GM12878 (cell line): ENCODE measurements around the gene TNNT1. TPM values are rescaled to one million over a fixed set of nuclear protein-coding genes. Genes with fewer than 3 reads are reported as not detected.

Experiments used
- E2F4 ChIP-seq: IDR thresholded peaks from 2 replicates; pipeline ENCODE4 v1.6.1; 2012; ENCODE audit warnings: low read depth, low read length, improper control_type of control experiment
- ETV6 ChIP-seq, 2 experiments: fragments of 450-650 bp in 1 of 2; IDR thresholded peaks in 1 of 2; conservative IDR thresholded peaks in 1 of 2; 2 replicates each; pipeline ENCODE4 v1.6.1; 2014; ENCODE audit warnings: antibody characterized with exemption in 1 of 2, borderline replicate concordance in 1 of 2, low read depth in 1 of 2, mild to moderate bottlenecking in 1 of 2, moderate library complexity in 1 of 2
- FOXM1 ChIP-seq: IDR thresholded peaks from 2 replicates; pipeline ENCODE4 v1.6.1; 2012; ENCODE audit warnings: low read depth, mild to moderate bottlenecking, inconsistent platforms, low read length, moderate library complexity
- HDAC2 ChIP-seq: fragments of 200-600 bp; sonication (generic); IDR thresholded peaks from 2 replicates; pipeline ENCODE4 v1.6.1; 2017
- HSF1 ChIP-seq: fragments of 150-350 bp; IDR thresholded peaks from 2 replicates; pipeline ENCODE4 v1.6.1; 2014; ENCODE audit warnings: mild to moderate bottlenecking, low read depth, low read length
- IKZF1 ChIP-seq: fragments of 450-650 bp; conservative IDR thresholded peaks from 2 replicates; pipeline ENCODE4 v1.6.1; 2017; ENCODE audit warnings: antibody characterized with exemption, mild to moderate bottlenecking
- IRF4 ChIP-seq: IDR thresholded peaks from 2 replicates; pipeline ENCODE4 v1.6.1; 2011; ENCODE audit warnings: low read depth, low read length
- KDM1A ChIP-seq: fragments of 200-600 bp; sonication (generic); IDR thresholded peaks from 2 replicates; pipeline ENCODE4 v1.6.1; 2016; ENCODE audit warnings: borderline replicate concordance
- MLLT1 ChIP-seq: fragments of 450-650 bp; IDR thresholded peaks from 2 replicates; pipeline ENCODE4 v1.6.1; 2016; ENCODE audit warnings: mild to moderate bottlenecking
- MTA3 ChIP-seq: IDR thresholded peaks from 2 replicates; pipeline ENCODE4 v1.6.1; 2012; ENCODE audit warnings: low read length, inconsistent platforms, borderline replicate concordance
- NKRF ChIP-seq: fragments of 450-650 bp; conservative IDR thresholded peaks from 2 replicates; pipeline ENCODE4 v1.6.1; 2017; ENCODE audit warnings: mild to moderate bottlenecking, moderate library complexity
- PBX3 ChIP-seq: IDR thresholded peaks from 2 replicates; pipeline ENCODE4 v1.6.1; 2011; ENCODE audit warnings: mild to moderate bottlenecking, low read depth, low read length, moderate library complexity; ENCODE audit not compliant: insufficient replicate concordance
- RBBP5 ChIP-seq: fragments of 200-600 bp; sonication (generic); conservative IDR thresholded peaks from 2 replicates; pipeline ENCODE4 v1.6.1; 2016
- SIN3A ChIP-seq: IDR thresholded peaks from 2 replicates; pipeline ENCODE4 v1.6.1; 2012; ENCODE audit warnings: low read depth, low read length, improper control_type of control experiment
- SRF ChIP-seq, 2 experiments: IDR thresholded peaks; 2 replicates each; pipeline ENCODE4 v1.6.1; 2011; ENCODE audit warnings: low read depth in 2 of 2, low read length in 2 of 2, mild to moderate bottlenecking in 1 of 2, moderate library complexity in 1 of 2
- STAT1 ChIP-seq: fragments of 450-650 bp; conservative IDR thresholded peaks from 2 replicates; pipeline ENCODE4 v1.6.1; 2014; ENCODE audit warnings: antibody characterized with exemption, mild to moderate bottlenecking
- TCF7 ChIP-seq: IDR thresholded peaks from 2 replicates; pipeline ENCODE4 v1.6.1; 2014; ENCODE audit warnings: antibody characterized with exemption, borderline replicate concordance
- ZBTB4 ChIP-seq: fragments of 450-650 bp; formaldehyde crosslinking; IDR thresholded peaks from 2 replicates; pipeline ENCODE4 v1.4.0; 2022; ENCODE audit warnings: mild to moderate bottlenecking, moderate library complexity
- ZNF217 ChIP-seq: fragments of 450-650 bp; IDR thresholded peaks from 2 replicates; pipeline ENCODE4 v1.6.1; 2017; ENCODE audit warnings: antibody characterized with exemption, mild to moderate bottlenecking
- polyA plus RNA-seq, 11 experiments: library from polyadenylated mRNA; depleted of rRNA in 4 of 11; unstranded in 6 of 11; stranded (reverse) in 5 of 11; fragments of >200 nt; fragmentation: Nextera tagmentation in 4 of 11; fragmentation: Illumina TruSeq in 1 of 11; extraction: Ambion mirVana in 4 of 11; extraction: Trizol in 1 of 11; gene quantifications; 1 replicate in 1 of 11; 2 replicates in 10 of 11; pipeline versions ENCODE4 v1.2.1 to v1.2.3, GENCODE V29; 2011 to 2016; ENCODE audit warnings: inconsistent platforms in 2 of 11, missing spikeins in 2 of 11, low read depth in 1 of 11
- total RNA-seq, 4 experiments: library from RNA; depleted of rRNA in 3 of 4; stranded (reverse); fragments of >200 nt in 3 of 4; fragmentation: Illumina TruSeq in 1 of 4; extraction: Trizol in 1 of 4; gene quantifications; 2 replicates each; pipeline versions ENCODE4 v1.2.1 to v1.2.3, GENCODE V29; 2013 to 2021

Gene TNNT1
- total and polyA plus RNA-seq, 10 of the 15 experiments (the other 5 are each of a cell fraction or from before 2014, with no cell fraction given): 0.26 to 0.62 (median 0.37) TPM; not detected in 7

GRCh38 chr19:55117663-55118391 lies 31.2 kb downstream of the TNNT1 start (continued):
- no peak for TF ChIP-seq NKRF
- no peak for TF ChIP-seq IRF4
- TF ChIP-seq RBBP5: no peak
- TF ChIP-seq E2F4: no peak
- TF ChIP-seq ZNF217: no peak
- no peak for TF ChIP-seq FOXM1
- TF ChIP-seq ZBTB4 (CRISPR knock-in tag): no peak
- no peak for TF ChIP-seq KDM1A
- TF ChIP-seq PBX3: no peak
- no peak for TF ChIP-seq HDAC2
- no peak for TF ChIP-seq MTA3
- TF ChIP-seq TCF7: no peak
- TF ChIP-seq ETV6 (conservative IDR thresholded peaks at IDR 0.05 in 1 of 2, IDR thresholded peaks at IDR 0.05 in 1 of 2; ENCODE audit: borderline replicate concordance in 1 of 2, low read depth in 1 of 2): no peak
- peak; percentile 47; the same call in 1 of the 2 replicates for TF ChIP-seq SIN3A
- TF ChIP-seq STAT1: no peak
- peak in 1 of 2 experiments; percentile 37; a peak in 1 of 4 replicates for TF ChIP-seq SRF (IDR thresholded peaks at IDR 0.05; ENCODE audit: low read depth in 2 of 2, low read length in 2 of 2)
- TF ChIP-seq HSF1: no peak
- TF ChIP-seq MLLT1: 0 out of 2 replicates have a peak, but pooled peaks have one; percentile 58
- peak; percentile 98 for TF ChIP-seq IKZF1
